GM23338 (cell line): ENCODE measurements around the gene POLR2F. TPM values are rescaled to one million over a fixed set of nuclear protein-coding genes. Genes with fewer than 3 reads are reported as not detected.

Source experiments
- ATAC-seq: fragments of 200-7000 bp; cut with Tn5 transposase; 3 replicates; pipeline ENCODE4 v1.9.1; 2020
- DNase-seq: peaks from one replicate; pipeline ENCODE4 v3.0.0-alpha.2; 2015; ENCODE audit warnings: low spot score
- H2AFZ ChIP-seq: fragments of 200-600 bp; sonication (generic); 2 replicates; pipeline ENCODE4 v1.8.0; 2016; ENCODE audit warnings: antibody characterized with exemption, mild to moderate bottlenecking, moderate library complexity
- H3F3A ChIP-seq: fragments of 200-600 bp; sonication (generic); replicated peaks from 2 replicates; pipeline ENCODE4 v1.8.0; 2017; ENCODE audit warnings: antibody characterized with exemption, mixed run types, low read depth
- H3K27ac ChIP-seq: fragments of 200-600 bp; sonication (generic); 2 replicates; pipeline ENCODE4 v1.6.1; 2016; ENCODE audit warnings: low read depth
- H3K27me3 ChIP-seq: fragments of 200-600 bp; sonication (generic); 2 replicates; pipeline ENCODE4 v1.8.0; 2016; ENCODE audit warnings: mild to moderate bottlenecking, mixed run types, moderate library complexity; ENCODE audit not compliant: insufficient read depth
- H3K36me3 ChIP-seq: fragments of 200-600 bp; sonication (generic); 2 replicates; pipeline ENCODE4 v1.8.0; 2016; ENCODE audit warnings: mild to moderate bottlenecking; ENCODE audit not compliant: insufficient read depth
- H3K4me1 ChIP-seq: fragments of 200-600 bp; sonication (generic); 2 replicates; pipeline ENCODE4 v1.8.0; 2016; ENCODE audit warnings: mild to moderate bottlenecking, moderate library complexity; ENCODE audit not compliant: insufficient read depth
- H3K4me2 ChIP-seq: fragments of 200-600 bp; sonication (generic); 2 replicates; pipeline ENCODE4 v1.7.1; 2017; ENCODE audit warnings: mixed run types
- H3K4me3 ChIP-seq: fragments of 200-600 bp; sonication (generic); 2 replicates; pipeline ENCODE4 v1.6.1; 2016; ENCODE audit warnings: mixed run types
- H3K79me2 ChIP-seq: fragments of 200-600 bp; sonication (generic); replicated peaks from 2 replicates; pipeline ENCODE4 v1.8.0; 2017; ENCODE audit warnings: mild to moderate bottlenecking; ENCODE audit not compliant: insufficient read depth
- H3K9me2 ChIP-seq: fragments of 200-600 bp; sonication (generic); 2 replicates; pipeline ENCODE4 v1.8.0; 2017; ENCODE audit not compliant: insufficient read depth
- H4K20me1 ChIP-seq: fragments of 200-600 bp; sonication (generic); replicated peaks from 2 replicates; pipeline ENCODE4 v1.8.0; 2017; ENCODE audit warnings: mild to moderate bottlenecking; ENCODE audit not compliant: insufficient read depth
- H3K27ac Mint-ChIP-seq: 2 replicates; pipeline ENCODE4 v1.8.0; 2020; ENCODE audit warnings: inconsistent platforms, mild to moderate bottlenecking, moderate library complexity, mixed read lengths
- H3K27me3 Mint-ChIP-seq: 3 replicates; pipeline ENCODE4 v1.8.0; 2022; ENCODE audit warnings: low read depth, mild to moderate bottlenecking, moderate library complexity, mixed read lengths, inconsistent platforms; ENCODE audit not compliant: insufficient read depth, poor library complexity
- H3K36me3 Mint-ChIP-seq: 3 replicates; pipeline ENCODE4 v1.8.0; 2021; ENCODE audit warnings: low read depth, mild to moderate bottlenecking, inconsistent platforms, moderate library complexity, mixed read lengths
- H3K4me1 Mint-ChIP-seq: 3 replicates; pipeline ENCODE4 v1.8.0; 2020; ENCODE audit warnings: mild to moderate bottlenecking, inconsistent platforms, mixed read lengths
- H3K4me3 Mint-ChIP-seq: 3 replicates; pipeline ENCODE4 v1.8.0; 2021; ENCODE audit warnings: moderate library complexity, mild to moderate bottlenecking, inconsistent platforms, mixed read lengths
- H3K9me3 Mint-ChIP-seq: 3 replicates; pipeline ENCODE4 v1.8.0; 2020; ENCODE audit warnings: moderate library complexity, mild to moderate bottlenecking, inconsistent platforms, mixed read lengths
- CREB1 ChIP-seq: fragments of 250-450 bp; sonication (Bioruptor Pico); IDR thresholded peaks from 2 replicates; pipeline ENCODE4 v1.5.0; 2020; ENCODE audit warnings: low read depth, mild to moderate bottlenecking, moderate library complexity
- EZH2 ChIP-seq: fragments of 200-600 bp; sonication (generic); IDR thresholded peaks from one replicate; pipeline ENCODE4 v1.8.0; 2017; ENCODE audit warnings: antibody characterized with exemption, mild to moderate bottlenecking, low read depth; ENCODE audit not compliant: unreplicated experiment
- EZH2phosphoT487 ChIP-seq: fragments of 200-600 bp; sonication (generic); IDR thresholded peaks from one replicate; pipeline ENCODE4 v1.8.1; 2018; ENCODE audit warnings: antibody characterized with exemption; ENCODE audit not compliant: unreplicated experiment
- NANOG ChIP-seq: IDR thresholded peaks from 2 replicates; pipeline ENCODE4 v1.6.1; 2016; ENCODE audit warnings: antibody characterized with exemption, borderline replicate concordance
- POLR2AphosphoS5 ChIP-seq: IDR thresholded peaks from 2 replicates; pipeline ENCODE4 v1.6.1; 2016; ENCODE audit warnings: antibody characterized with exemption, low read depth
- REST ChIP-seq: IDR thresholded peaks from one replicate; pipeline ENCODE4 v1.6.1; 2018; ENCODE audit warnings: antibody characterized with exemption; ENCODE audit not compliant: unreplicated experiment
- STAT1 ChIP-seq: IDR thresholded peaks from one replicate; pipeline ENCODE4 v1.6.1; 2016; ENCODE audit warnings: antibody characterized with exemption; ENCODE audit not compliant: unreplicated experiment
- ZNF331 ChIP-seq: fragments of 250-450 bp; sonication (Bioruptor Pico); IDR thresholded peaks from 2 replicates; pipeline ENCODE4 v1.5.0; 2020; ENCODE audit warnings: low read depth, mild to moderate bottlenecking, moderate library complexity
- polyA plus RNA-seq: library from polyadenylated mRNA; unstranded; fragments of >200 nt; fragmentation: Nextera tagmentation; extraction: Ambion mirVana; gene quantifications from 2 replicates; pipeline ENCODE4 v1.2.1, GENCODE V29; 2016
- total RNA-seq: library from RNA; depleted of rRNA; stranded (reverse); fragments of >200 nt; shearing (Covaris generic); gene quantifications from 2 replicates; pipeline ENCODE4 v1.2.3, GENCODE V29; 2014
- TF ChIP-seq, protein P1 (sequence below): fragments of 250-450 bp; sonication (Bioruptor Pico); IDR thresholded peaks from 2 replicates; pipeline ENCODE4 v1.5.0; 2020; ENCODE audit warnings: mild to moderate bottlenecking, moderate library complexity

The POLR2F gene
- total and polyA plus RNA-seq, 2 experiments from 2014 or later: 144 to 429 TPM

- TF ChIP-seq, protein P1, sequence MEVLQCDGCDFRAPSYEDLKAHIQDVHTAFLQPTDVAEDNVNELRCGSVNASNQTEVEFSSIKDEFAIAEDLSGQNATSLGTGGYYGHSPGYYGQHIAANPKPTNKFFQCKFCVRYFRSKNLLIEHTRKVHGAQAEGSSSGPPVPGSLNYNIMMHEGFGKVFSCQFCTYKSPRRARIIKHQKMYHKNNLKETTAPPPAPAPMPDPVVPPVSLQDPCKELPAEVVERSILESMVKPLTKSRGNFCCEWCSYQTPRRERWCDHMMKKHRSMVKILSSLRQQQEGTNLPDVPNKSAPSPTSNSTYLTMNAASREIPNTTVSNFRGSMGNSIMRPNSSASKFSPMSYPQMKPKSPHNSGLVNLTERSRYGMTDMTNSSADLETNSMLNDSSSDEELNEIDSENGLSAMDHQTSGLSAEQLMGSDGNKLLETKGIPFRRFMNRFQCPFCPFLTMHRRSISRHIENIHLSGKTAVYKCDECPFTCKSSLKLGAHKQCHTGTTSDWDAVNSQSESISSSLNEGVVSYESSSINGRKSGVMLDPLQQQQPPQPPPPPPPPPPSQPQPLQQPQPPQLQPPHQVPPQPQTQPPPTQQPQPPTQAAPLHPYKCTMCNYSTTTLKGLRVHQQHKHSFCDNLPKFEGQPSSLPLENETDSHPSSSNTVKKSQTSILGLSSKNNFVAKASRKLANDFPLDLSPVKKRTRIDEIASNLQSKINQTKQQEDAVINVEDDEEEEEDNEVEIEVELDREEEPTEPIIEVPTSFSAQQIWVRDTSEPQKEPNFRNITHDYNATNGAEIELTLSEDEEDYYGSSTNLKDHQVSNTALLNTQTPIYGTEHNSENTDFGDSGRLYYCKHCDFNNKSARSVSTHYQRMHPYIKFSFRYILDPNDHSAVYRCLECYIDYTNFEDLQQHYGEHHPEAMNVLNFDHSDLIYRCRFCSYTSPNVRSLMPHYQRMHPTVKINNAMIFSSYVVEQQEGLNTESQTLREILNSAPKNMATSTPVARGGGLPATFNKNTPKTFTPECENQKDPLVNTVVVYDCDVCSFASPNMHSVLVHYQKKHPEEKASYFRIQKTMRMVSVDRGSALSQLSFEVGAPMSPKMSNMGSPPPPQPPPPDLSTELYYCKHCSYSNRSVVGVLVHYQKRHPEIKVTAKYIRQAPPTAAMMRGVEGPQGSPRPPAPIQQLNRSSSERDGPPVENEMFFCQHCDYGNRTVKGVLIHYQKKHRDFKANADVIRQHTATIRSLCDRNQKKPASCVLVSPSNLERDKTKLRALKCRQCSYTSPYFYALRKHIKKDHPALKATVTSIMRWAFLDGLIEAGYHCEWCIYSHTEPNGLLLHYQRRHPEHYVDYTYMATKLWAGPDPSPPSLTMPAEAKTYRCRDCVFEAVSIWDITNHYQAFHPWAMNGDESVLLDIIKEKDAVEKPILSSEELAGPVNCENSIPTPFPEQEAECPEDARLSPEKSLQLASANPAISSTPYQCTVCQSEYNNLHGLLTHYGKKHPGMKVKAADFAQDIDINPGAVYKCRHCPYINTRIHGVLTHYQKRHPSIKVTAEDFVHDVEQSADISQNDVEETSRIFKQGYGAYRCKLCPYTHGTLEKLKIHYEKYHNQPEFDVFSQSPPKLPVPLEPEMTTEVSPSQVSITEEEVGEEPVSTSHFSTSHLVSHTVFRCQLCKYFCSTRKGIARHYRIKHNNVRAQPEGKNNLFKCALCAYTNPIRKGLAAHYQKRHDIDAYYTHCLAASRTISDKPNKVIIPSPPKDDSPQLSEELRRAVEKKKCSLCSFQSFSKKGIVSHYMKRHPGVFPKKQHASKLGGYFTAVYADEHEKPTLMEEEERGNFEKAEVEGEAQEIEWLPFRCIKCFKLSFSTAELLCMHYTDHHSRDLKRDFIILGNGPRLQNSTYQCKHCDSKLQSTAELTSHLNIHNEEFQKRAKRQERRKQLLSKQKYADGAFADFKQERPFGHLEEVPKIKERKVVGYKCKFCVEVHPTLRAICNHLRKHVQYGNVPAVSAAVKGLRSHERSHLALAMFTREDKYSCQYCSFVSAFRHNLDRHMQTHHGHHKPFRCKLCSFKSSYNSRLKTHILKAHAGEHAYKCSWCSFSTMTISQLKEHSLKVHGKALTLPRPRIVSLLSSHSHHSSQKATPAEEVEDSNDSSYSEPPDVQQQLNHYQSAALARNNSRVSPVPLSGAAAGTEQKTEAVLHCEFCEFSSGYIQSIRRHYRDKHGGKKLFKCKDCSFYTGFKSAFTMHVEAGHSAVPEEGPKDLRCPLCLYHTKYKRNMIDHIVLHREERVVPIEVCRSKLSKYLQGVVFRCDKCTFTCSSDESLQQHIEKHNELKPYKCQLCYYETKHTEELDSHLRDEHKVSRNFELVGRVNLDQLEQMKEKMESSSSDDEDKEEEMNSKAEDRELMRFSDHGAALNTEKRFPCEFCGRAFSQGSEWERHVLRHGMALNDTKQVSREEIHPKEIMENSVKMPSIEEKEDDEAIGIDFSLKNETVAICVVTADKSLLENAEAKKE (CRISPR knock-in tag): no peak
- TF ChIP-seq CREB1 (CRISPR knock-in tag) (no peak), NANOG (no peak), EZH2phosphoT487 (no peak), EZH2 (no peak), STAT1 (no peak)
Observed at GRCh38 chr22:37920126-37920525, 33.4 kb upstream of the POLR2F start (continued).

DNA sequence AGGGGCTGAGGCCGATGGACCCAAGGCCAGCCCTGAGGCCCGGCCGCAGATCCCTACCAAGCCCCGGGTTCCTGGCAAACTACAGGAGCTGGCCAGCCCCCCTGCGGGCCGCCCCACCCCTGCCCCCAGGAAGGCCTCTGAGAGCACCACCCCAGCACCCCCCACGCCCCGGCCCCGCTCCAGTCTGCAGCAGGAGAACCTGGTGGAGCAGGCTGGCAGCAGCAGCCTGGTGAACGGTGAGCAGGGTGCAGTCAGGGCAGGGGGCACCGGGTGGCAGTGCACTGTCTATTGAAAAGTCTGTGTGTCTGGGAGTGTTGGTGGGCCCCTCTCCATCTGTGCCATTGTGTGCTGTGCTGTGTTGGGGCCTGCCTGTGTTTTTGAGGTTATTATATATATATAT is 31.3 kb upstream of the POLR2F start:
- no peak overlapping the region for H3K27ac ChIP-seq
- H3K36me3 Mint-ChIP-seq: 0 out of 3 replicates have a peak, but pooled peaks cover 8% of the 10 kb centered on the region
- H2AFZ ChIP-seq: no peak overlapping the region
- peaks cover 1% of the 10 kb centered on the region for H3K27me3 Mint-ChIP-seq
- no peak overlapping the region for H3K4me3 Mint-ChIP-seq
- H3F3A ChIP-seq: no peaks in the 10 kb centered on the region
- H3K4me3 ChIP-seq: no peak overlapping the region
- H3K4me1 ChIP-seq: no peaks in the 10 kb centered on the region
- no peaks in the 10 kb centered on the region for H3K27me3 ChIP-seq
- no peaks in the 10 kb centered on the region for H4K20me1 ChIP-seq
- no peaks in the 10 kb centered on the region for H3K79me2 ChIP-seq
- H3K4me1 Mint-ChIP-seq: no peaks in the 10 kb centered on the region
- no peak overlapping the region for H3K4me2 ChIP-seq
- H3K9me3 Mint-ChIP-seq: no peaks in the 10 kb centered on the region
- H3K9me2 ChIP-seq: no peaks in the 10 kb centered on the region
- ATAC-seq: peak; percentile 58
- no peaks in the 10 kb centered on the region for H3K36me3 ChIP-seq
- no peak for DNase-seq
- H3K27ac Mint-ChIP-seq: no peak overlapping the region
- no peak for TF ChIP-seq CREB1 (CRISPR knock-in tag)
- TF ChIP-seq POLR2AphosphoS5: no peak
- TF ChIP-seq ZNF331 (CRISPR knock-in tag): no peak
- TF ChIP-seq EZH2: no peak
- TF ChIP-seq NANOG: no peak
- TF ChIP-seq EZH2phosphoT487: no peak
- no peak for TF ChIP-seq REST
- no peak for TF ChIP-seq STAT1
